K562 (cell line): ENCODE data around the gene TENM4.

Experiments used
- GATA2 ChIP-seq: sonication (generic); formaldehyde crosslinking; IDR thresholded peaks from 2 replicates; pipeline ENCODE4 v1.4.0; 2020; ENCODE audit warnings: mild to moderate bottlenecking, missing genetic modification reagents
- POLR2A ChIP-seq: fragments of 450-650 bp; conservative IDR thresholded peaks from 2 replicates; pipeline ENCODE4 v1.6.1; 2016

DNA sequence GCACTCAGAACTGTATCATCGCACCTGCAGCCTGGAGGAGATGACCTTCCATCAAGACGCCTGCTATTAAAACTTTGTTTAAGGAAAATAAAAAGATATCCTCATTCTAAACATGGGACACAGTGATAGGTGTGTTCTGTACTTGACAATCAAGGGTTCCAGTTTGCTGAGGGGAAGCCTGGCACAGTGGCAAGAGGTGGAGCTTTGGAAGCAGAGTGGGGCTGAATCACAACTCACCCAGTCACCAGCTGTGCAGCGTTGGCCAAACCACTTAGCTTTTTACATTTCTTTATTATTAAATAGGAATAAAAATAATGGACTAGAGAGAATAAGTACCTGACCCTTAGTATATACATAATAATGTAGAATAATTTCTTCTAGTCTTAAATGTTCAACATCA lies 220.7 kb downstream of the TENM4 start:
- TF ChIP-seq GATA2 (CRISPR knock-in tag) = no peak
- no peak for TF ChIP-seq POLR2A
